WTC11 (cell line): ENCODE data around the gene HIC1. TPM values are rescaled to one million over a fixed set of nuclear protein-coding genes. Genes with fewer than 3 reads are reported as not detected.
A peak's percentile ranks its signal among the peaks of the same experiment; 100 is the strongest.

Experiments used
- ATAC-seq: fragments of 200-7000 bp; cut with Tn5 transposase; 2 replicates; pipeline ENCODE4 v1.10.0; 2021; ENCODE audit warnings: mild to moderate bottlenecking, moderate library complexity
- CTCF ChIA-PET: fragments of 300-600 bp; sonication (Branson Sonifier 250); formaldehyde crosslinking; loops from one replicate; lab custom pipeline; 2021; ENCODE audit warnings: antibody characterized with exemption; lab: Charles Lee
- POLR2A ChIA-PET: fragments of 350-600 bp; sonication (Branson Sonifier 250); formaldehyde crosslinking; loops from one replicate; lab custom pipeline; 2021; ENCODE audit warnings: antibody characterized with exemption; lab: Charles Lee
- DNase-seq: peaks from one replicate; pipeline ENCODE4 v3.0.0; 2021; ENCODE audit warnings: low spot score
- H3K27ac Mint-ChIP-seq: 2 replicates; pipeline ENCODE4 v1.8.0; 2021; ENCODE audit warnings: mixed read lengths
- H3K27me3 Mint-ChIP-seq: 2 replicates; pipeline ENCODE4 v1.8.0; 2021; ENCODE audit warnings: low read depth, mild to moderate bottlenecking, moderate library complexity, mixed read lengths
- H3K36me3 Mint-ChIP-seq: 2 replicates; pipeline ENCODE4 v1.8.0; 2021; ENCODE audit warnings: mixed read lengths
- H3K4me1 Mint-ChIP-seq: 2 replicates; pipeline ENCODE4 v1.8.0; 2022; ENCODE audit warnings: mixed read lengths
- H3K4me3 Mint-ChIP-seq: 2 replicates; pipeline ENCODE4 v1.8.0; 2021; ENCODE audit warnings: mild to moderate bottlenecking, moderate library complexity, mixed read lengths
- H3K9me3 Mint-ChIP-seq: 2 replicates; pipeline ENCODE4 v1.8.0; 2021; ENCODE audit warnings: mixed read lengths
- EMX1 ChIP-seq: fragments of 250-450 bp; sonication (Bioruptor Pico); IDR thresholded peaks from 2 replicates; pipeline ENCODE4 v1.8.0; 2021; ENCODE audit warnings: mild to moderate bottlenecking
- ETV6 ChIP-seq: sonication (generic); formaldehyde crosslinking; IDR thresholded peaks from 2 replicates; pipeline ENCODE4 v1.8.1; 2022; ENCODE audit warnings: mild to moderate bottlenecking, missing genetic modification reagents
- FOXJ3 ChIP-seq: sonication (generic); formaldehyde crosslinking; IDR thresholded peaks from 2 replicates; pipeline ENCODE4 v1.9.0; 2021; ENCODE audit warnings: missing genetic modification reagents, mild to moderate bottlenecking, borderline replicate concordance
- GABPB1 ChIP-seq: sonication (generic); formaldehyde crosslinking; IDR thresholded peaks from 2 replicates; pipeline ENCODE4 v1.8.1; 2023; ENCODE audit warnings: mild to moderate bottlenecking, missing genetic modification reagents
- KAT7 ChIP-seq: sonication (generic); formaldehyde crosslinking; IDR thresholded peaks from 2 replicates; pipeline ENCODE4 v1.8.1; 2023; ENCODE audit warnings: missing genetic modification reagents, mild to moderate bottlenecking, borderline replicate concordance
- NFYB ChIP-seq: sonication (generic); formaldehyde crosslinking; conservative IDR thresholded peaks from 2 replicates; pipeline ENCODE4 v1.8.0; 2022; ENCODE audit warnings: low read depth, missing genetic modification reagents
- NR2C2 ChIP-seq: sonication (generic); formaldehyde crosslinking; IDR thresholded peaks from 2 replicates; pipeline ENCODE4 v1.8.0; 2022; ENCODE audit warnings: mild to moderate bottlenecking, missing genetic modification reagents
- PRRX2 ChIP-seq: fragments of 250-450 bp; sonication (Bioruptor Pico); IDR thresholded peaks from 2 replicates; pipeline ENCODE4 v1.8.0; 2021; ENCODE audit warnings: mild to moderate bottlenecking
- TP53 ChIP-seq: sonication (generic); formaldehyde crosslinking; IDR thresholded peaks from 2 replicates; pipeline ENCODE4 v1.8.1; 2023; ENCODE audit warnings: mild to moderate bottlenecking, missing genetic modification reagents
- ZNF416 ChIP-seq: fragments of 250-450 bp; sonication (Bioruptor Pico); IDR thresholded peaks from 2 replicates; pipeline ENCODE4 v1.9.0; 2021; ENCODE audit warnings: mild to moderate bottlenecking, inconsistent platforms
- ZNF423 ChIP-seq: fragments of 250-450 bp; sonication (Bioruptor Pico); IDR thresholded peaks from 2 replicates; pipeline ENCODE4 v2.1.2; 2022; ENCODE audit warnings: mild to moderate bottlenecking, moderate library complexity
- ZNF671 ChIP-seq: fragments of 250-450 bp; sonication (Bioruptor Pico); IDR thresholded peaks from 2 replicates; pipeline ENCODE4 v1.8.0; 2021; ENCODE audit warnings: mild to moderate bottlenecking
- total RNA-seq: library from RNA; stranded (reverse); gene quantifications from 3 replicates; pipeline ENCODE4 v1.2.3, GENCODE V29; 2021
- TF ChIP-seq, protein P1 (sequence below): fragments of 250-450 bp; sonication (Bioruptor Pico); IDR thresholded peaks from 2 replicates; pipeline ENCODE4 v1.9.0; 2021; ENCODE audit warnings: mild to moderate bottlenecking
- TF ChIP-seq, protein P2 (sequence below): fragments of 250-450 bp; sonication (Bioruptor Pico); IDR thresholded peaks from 2 replicates; pipeline ENCODE4 v1.9.0; 2021; ENCODE audit warnings: moderate library complexity, mild to moderate bottlenecking, inconsistent platforms, borderline replicate concordance
- TF ChIP-seq, protein P3 (sequence below): sonication (generic); formaldehyde crosslinking; IDR thresholded peaks from 2 replicates; pipeline ENCODE4 v1.8.0; 2023; ENCODE audit warnings: missing genetic modification reagents
- TF ChIP-seq, protein P4 (sequence below): sonication (generic); formaldehyde crosslinking; IDR thresholded peaks from 2 replicates; pipeline ENCODE4 v1.8.1; 2023; ENCODE audit warnings: mild to moderate bottlenecking, missing genetic modification reagents
- TF ChIP-seq, protein P5 (sequence below): fragments of 250-450 bp; sonication (Bioruptor Pico); IDR thresholded peaks from 2 replicates; pipeline ENCODE4 v1.9.0; 2021; ENCODE audit warnings: mild to moderate bottlenecking
- TF ChIP-seq, protein P6 (sequence below): sonication (generic); formaldehyde crosslinking; IDR thresholded peaks from 2 replicates; pipeline ENCODE4 v1.8.1; 2022; ENCODE audit warnings: mild to moderate bottlenecking, missing genetic modification reagents, moderate library complexity, borderline replicate concordance
- TF ChIP-seq, protein P7 (sequence below): fragments of 250-450 bp; sonication (Bioruptor Pico); conservative IDR thresholded peaks from 2 replicates; pipeline ENCODE4 v1.9.0; 2021; ENCODE audit warnings: mild to moderate bottlenecking
- TF ChIP-seq, protein P8 (sequence below): fragments of 250-450 bp; sonication (Bioruptor Pico); IDR thresholded peaks from 2 replicates; pipeline ENCODE4 v2.1.2; 2022; ENCODE audit warnings: mild to moderate bottlenecking, moderate library complexity

HIC1 gene
- total RNA-seq, 1 experiment from 2014 or later, result 0.37 TPM

DNA sequence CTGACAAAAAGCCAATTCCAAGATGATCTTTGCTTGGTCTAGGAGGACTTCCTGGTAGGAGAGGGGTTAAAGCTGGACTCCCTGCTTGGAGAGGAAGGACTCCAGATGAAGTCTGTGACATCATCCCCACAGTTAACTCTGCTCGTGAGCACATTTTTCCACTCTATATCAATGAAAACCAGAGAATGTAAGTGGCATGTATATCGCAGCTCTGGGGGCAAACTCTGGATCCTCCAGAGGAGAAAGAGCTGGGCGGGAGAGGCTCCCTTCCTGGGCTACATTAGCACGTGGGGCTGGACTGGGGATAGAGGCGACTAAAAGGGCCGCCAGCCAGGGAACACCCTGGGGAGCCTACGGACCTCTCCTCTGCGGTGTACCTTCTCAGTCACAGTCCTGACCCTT lies 34.1 kb downstream of the HIC1 start:
- ChIA-PET POLR2A (interaction anchor here (1.2 kb wide), 1 partner anchor 50 kb away, joined by 3 read pairs; no protein-coding TSS in a partner anchor), CTCF (interaction anchor here (0.9 to 2.8 kb wide), 7 partner anchors 13 to 156 kb away, joined by 3 to 26 read pairs (median 4); partner anchors contain the start of gene HIC1)
- no peaks in the 10 kb centered on the region for H3K9me3 Mint-ChIP-seq
- H3K27me3 Mint-ChIP-seq, result no peaks in the 10 kb centered on the region
- DNase-seq (no peak), ATAC-seq (no peak)
- H3K36me3 Mint-ChIP-seq, result no peaks in the 10 kb centered on the region
- peaks cover 34% of the 10 kb centered on the region for H3K4me1 Mint-ChIP-seq
- H3K4me3 Mint-ChIP-seq, result no peak overlapping the region
- H3K27ac Mint-ChIP-seq, result peak overlapping the region; percentile 17; the same call in 1 of the 2 replicates
- TF ChIP-seq NR2C2 (CRISPR knock-in tag) (no peak), ZNF423 (CRISPR knock-in tag) (no peak), TP53 (CRISPR knock-in tag) (no peak), FOXJ3 (CRISPR knock-in tag) (no peak), ZNF671 (CRISPR knock-in tag) (no peak), ETV6 (no peak), EMX1 (CRISPR knock-in tag) (no peak), GABPB1 (no peak), ZNF416 (CRISPR knock-in tag) (no peak), NFYB (CRISPR knock-in tag) (no peak), PRRX2 (CRISPR knock-in tag) (no peak), KAT7 (CRISPR knock-in tag) (no peak)
- TF ChIP-seq, protein P1, sequence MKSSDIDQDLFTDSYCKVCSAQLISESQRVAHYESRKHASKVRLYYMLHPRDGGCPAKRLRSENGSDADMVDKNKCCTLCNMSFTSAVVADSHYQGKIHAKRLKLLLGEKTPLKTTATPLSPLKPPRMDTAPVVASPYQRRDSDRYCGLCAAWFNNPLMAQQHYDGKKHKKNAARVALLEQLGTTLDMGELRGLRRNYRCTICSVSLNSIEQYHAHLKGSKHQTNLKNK, result no peak
- TF ChIP-seq, protein P2, sequence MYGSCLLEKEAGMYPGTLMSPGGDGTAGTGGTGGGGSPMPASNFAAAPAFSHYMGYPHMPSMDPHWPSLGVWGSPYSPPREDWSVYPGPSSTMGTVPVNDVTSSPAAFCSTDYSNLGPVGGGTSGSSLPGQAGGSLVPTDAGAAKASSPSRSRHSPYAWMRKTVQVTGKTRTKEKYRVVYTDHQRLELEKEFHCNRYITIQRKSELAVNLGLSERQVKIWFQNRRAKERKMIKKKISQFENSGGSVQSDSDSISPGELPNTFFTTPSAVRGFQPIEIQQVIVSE, result no peak
- TF ChIP-seq, protein P3, sequence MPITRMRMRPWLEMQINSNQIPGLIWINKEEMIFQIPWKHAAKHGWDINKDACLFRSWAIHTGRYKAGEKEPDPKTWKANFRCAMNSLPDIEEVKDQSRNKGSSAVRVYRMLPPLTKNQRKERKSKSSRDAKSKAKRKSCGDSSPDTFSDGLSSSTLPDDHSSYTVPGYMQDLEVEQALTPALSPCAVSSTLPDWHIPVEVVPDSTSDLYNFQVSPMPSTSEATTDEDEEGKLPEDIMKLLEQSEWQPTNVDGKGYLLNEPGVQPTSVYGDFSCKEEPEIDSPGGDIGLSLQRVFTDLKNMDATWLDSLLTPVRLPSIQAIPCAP (CRISPR knock-in tag), result no peak
- TF ChIP-seq, protein P4, sequence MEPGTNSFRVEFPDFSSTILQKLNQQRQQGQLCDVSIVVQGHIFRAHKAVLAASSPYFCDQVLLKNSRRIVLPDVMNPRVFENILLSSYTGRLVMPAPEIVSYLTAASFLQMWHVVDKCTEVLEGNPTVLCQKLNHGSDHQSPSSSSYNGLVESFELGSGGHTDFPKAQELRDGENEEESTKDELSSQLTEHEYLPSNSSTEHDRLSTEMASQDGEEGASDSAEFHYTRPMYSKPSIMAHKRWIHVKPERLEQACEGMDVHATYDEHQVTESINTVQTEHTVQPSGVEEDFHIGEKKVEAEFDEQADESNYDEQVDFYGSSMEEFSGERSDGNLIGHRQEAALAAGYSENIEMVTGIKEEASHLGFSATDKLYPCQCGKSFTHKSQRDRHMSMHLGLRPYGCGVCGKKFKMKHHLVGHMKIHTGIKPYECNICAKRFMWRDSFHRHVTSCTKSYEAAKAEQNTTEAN (CRISPR knock-in tag), result no peak
- TF ChIP-seq, protein P5, sequence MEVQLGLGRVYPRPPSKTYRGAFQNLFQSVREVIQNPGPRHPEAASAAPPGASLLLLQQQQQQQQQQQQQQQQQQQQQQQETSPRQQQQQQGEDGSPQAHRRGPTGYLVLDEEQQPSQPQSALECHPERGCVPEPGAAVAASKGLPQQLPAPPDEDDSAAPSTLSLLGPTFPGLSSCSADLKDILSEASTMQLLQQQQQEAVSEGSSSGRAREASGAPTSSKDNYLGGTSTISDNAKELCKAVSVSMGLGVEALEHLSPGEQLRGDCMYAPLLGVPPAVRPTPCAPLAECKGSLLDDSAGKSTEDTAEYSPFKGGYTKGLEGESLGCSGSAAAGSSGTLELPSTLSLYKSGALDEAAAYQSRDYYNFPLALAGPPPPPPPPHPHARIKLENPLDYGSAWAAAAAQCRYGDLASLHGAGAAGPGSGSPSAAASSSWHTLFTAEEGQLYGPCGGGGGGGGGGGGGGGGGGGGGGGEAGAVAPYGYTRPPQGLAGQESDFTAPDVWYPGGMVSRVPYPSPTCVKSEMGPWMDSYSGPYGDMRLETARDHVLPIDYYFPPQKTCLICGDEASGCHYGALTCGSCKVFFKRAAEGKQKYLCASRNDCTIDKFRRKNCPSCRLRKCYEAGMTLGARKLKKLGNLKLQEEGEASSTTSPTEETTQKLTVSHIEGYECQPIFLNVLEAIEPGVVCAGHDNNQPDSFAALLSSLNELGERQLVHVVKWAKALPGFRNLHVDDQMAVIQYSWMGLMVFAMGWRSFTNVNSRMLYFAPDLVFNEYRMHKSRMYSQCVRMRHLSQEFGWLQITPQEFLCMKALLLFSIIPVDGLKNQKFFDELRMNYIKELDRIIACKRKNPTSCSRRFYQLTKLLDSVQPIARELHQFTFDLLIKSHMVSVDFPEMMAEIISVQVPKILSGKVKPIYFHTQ, result no peak
- TF ChIP-seq, protein P6, sequence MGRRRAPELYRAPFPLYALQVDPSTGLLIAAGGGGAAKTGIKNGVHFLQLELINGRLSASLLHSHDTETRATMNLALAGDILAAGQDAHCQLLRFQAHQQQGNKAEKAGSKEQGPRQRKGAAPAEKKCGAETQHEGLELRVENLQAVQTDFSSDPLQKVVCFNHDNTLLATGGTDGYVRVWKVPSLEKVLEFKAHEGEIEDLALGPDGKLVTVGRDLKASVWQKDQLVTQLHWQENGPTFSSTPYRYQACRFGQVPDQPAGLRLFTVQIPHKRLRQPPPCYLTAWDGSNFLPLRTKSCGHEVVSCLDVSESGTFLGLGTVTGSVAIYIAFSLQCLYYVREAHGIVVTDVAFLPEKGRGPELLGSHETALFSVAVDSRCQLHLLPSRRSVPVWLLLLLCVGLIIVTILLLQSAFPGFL (CRISPR knock-in tag), result no peak
- TF ChIP-seq, protein P7, sequence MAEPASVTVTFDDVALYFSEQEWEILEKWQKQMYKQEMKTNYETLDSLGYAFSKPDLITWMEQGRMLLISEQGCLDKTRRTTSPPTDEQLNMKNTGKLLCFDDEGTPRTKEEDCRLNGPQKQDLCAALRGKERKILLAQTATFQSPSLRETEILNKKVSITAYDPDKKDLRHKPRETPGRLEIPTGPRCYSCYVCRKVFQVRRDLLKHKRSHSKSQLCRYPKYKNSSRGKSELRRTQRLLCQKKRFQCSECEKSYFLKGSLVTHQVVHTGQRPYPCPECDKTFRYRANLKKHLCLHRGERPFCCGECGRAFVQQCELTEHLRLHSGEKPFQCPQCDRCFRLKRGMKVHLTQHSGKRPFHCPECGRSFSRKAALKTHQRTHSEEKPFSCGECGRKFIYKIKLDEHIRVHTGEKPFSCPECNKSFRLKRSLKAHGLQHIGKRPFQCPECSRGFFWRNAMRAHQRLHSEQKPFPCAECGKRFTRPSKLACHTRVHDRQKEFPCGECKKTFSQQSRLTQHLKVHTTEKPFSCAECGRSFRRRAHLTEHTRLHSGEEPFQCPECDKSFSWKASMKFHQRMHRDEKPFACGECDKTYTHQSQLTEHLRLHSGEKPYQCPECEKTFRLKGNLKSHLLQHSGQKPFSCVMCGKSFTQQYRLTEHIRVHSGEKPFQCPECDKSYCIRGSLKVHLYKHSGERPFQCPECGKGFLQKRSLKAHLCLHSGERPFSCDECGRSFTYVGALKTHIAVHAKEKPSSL (CRISPR knock-in tag), result no peak
- TF ChIP-seq, protein P8, sequence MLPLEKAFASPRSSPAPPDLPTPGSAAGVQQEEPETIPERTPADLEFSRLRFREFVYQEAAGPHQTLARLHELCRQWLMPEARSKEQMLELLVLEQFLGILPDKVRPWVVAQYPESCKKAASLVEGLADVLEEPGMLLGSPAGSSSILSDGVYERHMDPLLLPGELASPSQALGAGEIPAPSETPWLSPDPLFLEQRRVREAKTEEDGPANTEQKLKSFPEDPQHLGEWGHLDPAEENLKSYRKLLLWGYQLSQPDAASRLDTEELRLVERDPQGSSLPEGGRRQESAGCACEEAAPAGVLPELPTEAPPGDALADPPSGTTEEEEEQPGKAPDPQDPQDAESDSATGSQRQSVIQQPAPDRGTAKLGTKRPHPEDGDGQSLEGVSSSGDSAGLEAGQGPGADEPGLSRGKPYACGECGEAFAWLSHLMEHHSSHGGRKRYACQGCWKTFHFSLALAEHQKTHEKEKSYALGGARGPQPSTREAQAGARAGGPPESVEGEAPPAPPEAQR (CRISPR knock-in tag), result no peak
